Type B pancreatic cell (in vitro differentiated cells): Measurements from ENCODE around the gene MPP2. TPM values are rescaled to one million over a fixed set of nuclear protein-coding genes. Genes with fewer than 3 reads are reported as not detected.
"Not testable (repeated sequence)": the region's sequence is repeated elsewhere in the genome, so short reads cannot be mapped to it uniquely, and the experiment has no call there.

Experiments
- DNase-seq: peaks from one replicate; pipeline ENCODE4 v3.0.0; 2021; ENCODE audit warnings: mixed read lengths; ENCODE audit not compliant: unreplicated experiment; ENCODE audit errors: extremely low spot score
- H3K27ac Mint-ChIP-seq: 2 replicates; pipeline ENCODE4 v1.8.0; 2021; ENCODE audit warnings: mild to moderate bottlenecking, mixed read lengths
- H3K27me3 Mint-ChIP-seq: 2 replicates; pipeline ENCODE4 v1.8.0; 2021; ENCODE audit warnings: mixed read lengths
- H3K36me3 Mint-ChIP-seq: 2 replicates; pipeline ENCODE4 v1.8.0; 2021; ENCODE audit warnings: mixed read lengths
- H3K4me1 Mint-ChIP-seq: one replicate; pipeline ENCODE4 v1.8.0; 2021; ENCODE audit warnings: mixed read lengths; ENCODE audit not compliant: unreplicated experiment
- H3K4me3 Mint-ChIP-seq: 2 replicates; pipeline ENCODE4 v1.8.0; 2021; ENCODE audit warnings: mild to moderate bottlenecking, mixed read lengths
- H3K9me3 Mint-ChIP-seq: 2 replicates; pipeline ENCODE4 v1.8.0; 2021; ENCODE audit warnings: mixed read lengths
- CTCF ChIP-seq: fragments of 200-600 bp; sonication (generic); conservative IDR thresholded peaks from 2 replicates; pipeline ENCODE4 v1.5.0; 2021; ENCODE audit warnings: antibody characterized with exemption, mild to moderate bottlenecking
- total RNA-seq: library from RNA; stranded (reverse); gene quantifications from 2 replicates; pipeline ENCODE4 v1.2.1, GENCODE V29; 2021; ENCODE audit warnings: low replicate concordance

MPP2 gene
- total RNA-seq, 1 donor from 2014 or later = 18.5 TPM

- no peak within 1 kb of the TSS for H3K27ac Mint-ChIP-seq
- H3K4me1 Mint-ChIP-seq = peaks cover 17% of the 10 kb centered on the region
- no peak for TF ChIP-seq CTCF
- no peak within 1 kb of the TSS for H3K4me3 Mint-ChIP-seq
- peaks cover 19% of the 10 kb centered on the region for H3K27me3 Mint-ChIP-seq
- no peaks in the 10 kb centered on the region for H3K9me3 Mint-ChIP-seq
- DNase-seq = no peak
- H3K36me3 Mint-ChIP-seq = no peaks in the 10 kb centered on the region
Measured at GRCh38 chr17:43942051-43942685, 34.8 kb upstream of the MPP2 start, which contains the start of gene PPY. TSS of gene PPY (minus strand) at chr17:43942476. CDS start at chr17:43941654, 822 bp downstream.

GRCh38 chr17:43940630-43941029 is 33.3 kb upstream of the MPP2 start:
- no peak for DNase-seq
- H3K36me3 Mint-ChIP-seq = no peaks in the 10 kb centered on the region
- H3K4me3 Mint-ChIP-seq = no peak overlapping the region
- peaks cover 23% of the 10 kb centered on the region for H3K27me3 Mint-ChIP-seq
- TF ChIP-seq CTCF = peak; percentile 77
- H3K4me1 Mint-ChIP-seq = peaks cover 10% of the 10 kb centered on the region
- H3K9me3 Mint-ChIP-seq = no peaks in the 10 kb centered on the region
- H3K27ac Mint-ChIP-seq = no peak overlapping the region

- no peaks in the 10 kb centered on the region for H3K36me3 Mint-ChIP-seq
- TF ChIP-seq CTCF = no peak
- H3K4me3 Mint-ChIP-seq = no peak overlapping the region
- H3K9me3 Mint-ChIP-seq = no peaks in the 10 kb centered on the region
- peaks cover 9% of the 10 kb centered on the region for H3K4me1 Mint-ChIP-seq
- H3K27me3 Mint-ChIP-seq = peaks cover 23% of the 10 kb centered on the region
- DNase-seq = no peak
- no peak overlapping the region for H3K27ac Mint-ChIP-seq
Measured at GRCh38 chr17:43939886-43940285, 32.5 kb upstream of the MPP2 start.

GRCh38 chr17:43939452-43939851 is 32.1 kb upstream of the MPP2 start:
- peak overlapping the region; percentile 12 for H3K4me3 Mint-ChIP-seq
- H3K4me1 Mint-ChIP-seq, DNase-seq, H3K36me3 Mint-ChIP-seq, H3K27ac Mint-ChIP-seq, H3K9me3 Mint-ChIP-seq: not testable (repeated sequence)
- H3K27me3 Mint-ChIP-seq = peaks cover 23% of the 10 kb centered on the region

GRCh38 chr17:43938838-43939182 is 31.5 kb upstream of the MPP2 start:
- H3K27ac Mint-ChIP-seq = no peak overlapping the region
- no peaks in the 10 kb centered on the region for H3K9me3 Mint-ChIP-seq
- peaks cover 4% of the 10 kb centered on the region for H3K4me1 Mint-ChIP-seq
- no peaks in the 10 kb centered on the region for H3K36me3 Mint-ChIP-seq
- no peak overlapping the region for H3K4me3 Mint-ChIP-seq
- DNase-seq = no peak
- H3K27me3 Mint-ChIP-seq = peaks cover 23% of the 10 kb centered on the region
- no peak for TF ChIP-seq CTCF

GRCh38 chr17:43936434-43936833 is 29.1 kb upstream of the MPP2 start:
- Mint-ChIP-seq H3K4me3 (no peak overlapping the region), H3K9me3 (no peaks in the 10 kb centered on the region), H3K4me1 (peaks cover 4% of the 10 kb centered on the region), H3K27ac (no peak overlapping the region), H3K36me3 (no peaks in the 10 kb centered on the region), H3K27me3 (peaks cover 23% of the 10 kb centered on the region)
- DNase-seq = no peak
- no peak for TF ChIP-seq CTCF
